ENCODE results near the gene F13B. TPM values are rescaled to one million over a fixed set of nuclear protein-coding genes. Genes with fewer than 3 reads are reported as not detected.

Gene F13B, protein sequence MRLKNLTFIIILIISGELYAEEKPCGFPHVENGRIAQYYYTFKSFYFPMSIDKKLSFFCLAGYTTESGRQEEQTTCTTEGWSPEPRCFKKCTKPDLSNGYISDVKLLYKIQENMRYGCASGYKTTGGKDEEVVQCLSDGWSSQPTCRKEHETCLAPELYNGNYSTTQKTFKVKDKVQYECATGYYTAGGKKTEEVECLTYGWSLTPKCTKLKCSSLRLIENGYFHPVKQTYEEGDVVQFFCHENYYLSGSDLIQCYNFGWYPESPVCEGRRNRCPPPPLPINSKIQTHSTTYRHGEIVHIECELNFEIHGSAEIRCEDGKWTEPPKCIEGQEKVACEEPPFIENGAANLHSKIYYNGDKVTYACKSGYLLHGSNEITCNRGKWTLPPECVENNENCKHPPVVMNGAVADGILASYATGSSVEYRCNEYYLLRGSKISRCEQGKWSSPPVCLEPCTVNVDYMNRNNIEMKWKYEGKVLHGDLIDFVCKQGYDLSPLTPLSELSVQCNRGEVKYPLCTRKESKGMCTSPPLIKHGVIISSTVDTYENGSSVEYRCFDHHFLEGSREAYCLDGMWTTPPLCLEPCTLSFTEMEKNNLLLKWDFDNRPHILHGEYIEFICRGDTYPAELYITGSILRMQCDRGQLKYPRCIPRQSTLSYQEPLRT
- total RNA-seq (not detected in 2 replicates), polyA plus RNA-seq (not detected in 2 replicates), polyA minus RNA-seq (not detected in 2 replicates), Bru-seq, nascent RNA (percentile 8 among the genes with signal in this experiment), BruChase-seq, experiment 1, labeled RNA remaining after a 6-hour chase (percentile 4 among the genes with signal in this experiment), BruChase-seq, experiment 2, labeled RNA remaining after a 2-hour chase (percentile 12 among the genes with signal in this experiment)
- polyA plus RNA-seq (2011; cell fraction: cytosol; rRNA removed), result not detected in 2 replicates
- not detected in 2 replicates for polyA plus RNA-seq (2011; cell fraction: nucleus; rRNA removed)
- not detected in 2 replicates for polyA plus RNA-seq (2012)
- not detected for polyA minus RNA-seq (2011; cell fraction: cytosol; rRNA and poly(A)+ RNA removed)
- not detected in 2 replicates for polyA minus RNA-seq (2011; cell fraction: nucleus; rRNA and poly(A)+ RNA removed)
- long read RNA-seq, result 0 reads

DNA sequence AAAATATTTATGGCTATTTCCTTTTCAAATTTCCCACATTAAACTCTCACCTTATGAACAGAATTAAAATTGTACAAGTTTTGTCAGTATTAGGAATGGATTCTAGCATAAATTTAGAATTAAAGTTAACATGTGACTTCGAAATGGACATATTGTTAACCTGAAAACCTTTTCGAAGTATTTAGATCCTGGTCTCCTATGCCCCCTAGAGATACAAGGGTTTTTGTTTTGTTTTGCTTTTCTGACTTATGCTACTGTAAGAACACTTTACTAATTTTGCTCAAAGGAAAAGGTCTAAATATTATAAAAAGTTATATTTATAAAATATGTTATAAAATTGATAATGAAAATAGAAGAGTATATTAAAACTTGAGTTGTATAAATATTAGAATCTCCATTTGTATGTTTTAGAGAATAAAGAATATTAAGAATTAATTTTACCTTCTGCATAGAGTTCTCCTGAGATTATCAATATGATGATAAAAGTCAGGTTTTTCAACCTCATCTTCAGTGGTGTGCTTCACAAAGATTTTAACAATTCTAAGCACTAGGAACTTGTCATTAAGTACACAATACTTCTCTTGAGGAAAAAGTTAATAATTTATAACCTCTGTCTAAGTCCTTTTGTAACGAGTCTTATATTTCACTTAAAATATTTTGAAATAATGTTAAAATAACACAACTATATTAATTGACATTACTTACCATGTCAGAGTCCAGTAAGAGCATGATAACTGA, at the start of gene F13B:
Gene F13B, minus strand, starts transcription at position 542 of the 738 bp plus-strand sequence. Its CDS starts 37 bp downstream, at position 505.
- Histone ChIP-seq H3K9me1 (replicated peaks; ENCODE audit: control insufficient read depth, extremely low read depth, insufficient read depth, low read length) (no peaks in the 10 kb centered on the region), H3K27me3 (ENCODE audit: control insufficient read depth in 2 of 2, insufficient read depth in 2 of 2, low read length in 2 of 2) (no peaks in the 10 kb centered on the region), H4K20me1 (replicated peaks; ENCODE audit: control insufficient read depth, extremely low read depth, insufficient read depth, low read length) (no peaks in the 10 kb centered on the region), H3K79me2 (ENCODE audit: control insufficient read depth, insufficient read depth, low read length) (no peaks in the 10 kb centered on the region), H2AFZ (ENCODE audit: low read depth, low read length) (no peak within 1 kb of the TSS), H3K4me3 (replicated peaks in 1 of 3; ENCODE audit: insufficient read depth in 1 of 3, low read depth in 1 of 3, low read length in 3 of 3) (no peak within 1 kb of the TSS), H3K9me3 (replicated peaks; ENCODE audit: control insufficient read depth, insufficient read depth, low read length) (no peaks in the 10 kb centered on the region), H3K36me3 (ENCODE audit: control insufficient read depth in 2 of 2, extremely low read depth in 1 of 2, insufficient read depth in 2 of 2, low read length in 2 of 2) (no peaks in the 10 kb centered on the region), H3K9ac (replicated peaks; ENCODE audit: extremely low read depth, insufficient read depth, low read length) (no peak within 1 kb of the TSS), H3K4me1 (ENCODE audit: control insufficient read depth, extremely low read depth, insufficient read depth, low read length) (no peaks in the 10 kb centered on the region), H3K27ac (ENCODE audit: insufficient read depth, low read depth, low read length) (no peak within 1 kb of the TSS), H3K4me2 (ENCODE audit: insufficient read depth, low read length) (no peak within 1 kb of the TSS)
- TF ChIP-seq POLR2A (IDR thresholded peaks at IDR 0.05; ENCODE audit: low read depth, low read length) (no peak), GATA2 (IDR thresholded peaks at IDR 0.05; ENCODE audit: insufficient read depth, insufficient read length, low read depth, low read length) (no peak), POLR2AphosphoS5 (IDR thresholded peaks at IDR 0.05; ENCODE audit: insufficient read depth, low read depth, low read length) (no peak), EZH2 (IDR thresholded peaks at IDR 0.05; ENCODE audit: borderline replicate concordance, low read depth, low read length, severe bottlenecking) (no peak), FOS (IDR thresholded peaks at IDR 0.05; ENCODE audit: borderline replicate concordance, insufficient read depth, low read length) (no peak), MYC (IDR thresholded peaks at IDR 0.05; ENCODE audit: low read depth, low read length) (no peak), JUN (IDR thresholded peaks at IDR 0.05; ENCODE audit: borderline replicate concordance, insufficient read depth, insufficient read length, low read depth) (no peak)
- TF ChIP-seq, protein P1, sequence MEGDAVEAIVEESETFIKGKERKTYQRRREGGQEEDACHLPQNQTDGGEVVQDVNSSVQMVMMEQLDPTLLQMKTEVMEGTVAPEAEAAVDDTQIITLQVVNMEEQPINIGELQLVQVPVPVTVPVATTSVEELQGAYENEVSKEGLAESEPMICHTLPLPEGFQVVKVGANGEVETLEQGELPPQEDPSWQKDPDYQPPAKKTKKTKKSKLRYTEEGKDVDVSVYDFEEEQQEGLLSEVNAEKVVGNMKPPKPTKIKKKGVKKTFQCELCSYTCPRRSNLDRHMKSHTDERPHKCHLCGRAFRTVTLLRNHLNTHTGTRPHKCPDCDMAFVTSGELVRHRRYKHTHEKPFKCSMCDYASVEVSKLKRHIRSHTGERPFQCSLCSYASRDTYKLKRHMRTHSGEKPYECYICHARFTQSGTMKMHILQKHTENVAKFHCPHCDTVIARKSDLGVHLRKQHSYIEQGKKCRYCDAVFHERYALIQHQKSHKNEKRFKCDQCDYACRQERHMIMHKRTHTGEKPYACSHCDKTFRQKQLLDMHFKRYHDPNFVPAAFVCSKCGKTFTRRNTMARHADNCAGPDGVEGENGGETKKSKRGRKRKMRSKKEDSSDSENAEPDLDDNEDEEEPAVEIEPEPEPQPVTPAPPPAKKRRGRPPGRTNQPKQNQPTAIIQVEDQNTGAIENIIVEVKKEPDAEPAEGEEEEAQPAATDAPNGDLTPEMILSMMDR (IDR thresholded peaks at IDR 0.05; ENCODE audit: extremely low read depth in 1 of 2, insufficient read depth in 1 of 2, low read depth in 1 of 2, low read length in 2 of 2), result no peak
- TF ChIP-seq, protein P2, sequence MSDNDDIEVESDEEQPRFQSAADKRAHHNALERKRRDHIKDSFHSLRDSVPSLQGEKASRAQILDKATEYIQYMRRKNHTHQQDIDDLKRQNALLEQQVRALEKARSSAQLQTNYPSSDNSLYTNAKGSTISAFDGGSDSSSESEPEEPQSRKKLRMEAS (IDR thresholded peaks at IDR 0.05; ENCODE audit: insufficient read depth, insufficient read length), result no peak
- DNase-seq (ENCODE audit: low read depth, low spot score), result no peak
- dilution Hi-C loops (cut with MboI; ENCODE audit: extremely low pct_ligation_motif_present, low sequenced_read_pairs), result no loop called here
- ChIA-PET CTCF (interaction anchor here (1.0 to 1.2 kb wide), 2 partner anchors 112 to 325 kb away, joined by 3 to 4 read pairs; no protein-coding TSS in a partner anchor), POLR2A (no interaction called here)
- FAIRE-seq, result no peak
- intact Hi-C loops (cut with micrococcal nuclease), result no loop called here
- BruUV-seq (replicated peaks), result no TSS peak
